ENCODE data around the gene DGKI.

DNA sequence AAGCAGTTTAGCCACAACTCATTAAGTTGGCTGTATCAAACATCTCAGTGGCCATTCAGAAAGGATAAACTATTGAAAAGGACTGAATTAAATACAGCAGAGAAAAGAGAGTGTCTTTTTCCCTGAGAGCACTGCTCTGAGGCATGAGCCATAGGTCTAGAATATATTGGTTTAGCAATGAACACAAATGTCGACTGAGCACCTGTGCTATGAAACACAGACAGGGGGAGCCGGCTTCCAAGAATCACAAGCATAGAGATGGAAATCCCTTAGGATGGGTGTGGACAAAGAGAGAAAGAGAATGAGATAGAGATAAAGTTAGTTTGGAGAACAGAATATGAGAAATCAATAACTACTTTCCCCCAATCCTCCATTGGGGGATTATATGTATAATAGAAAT is 54.8 kb downstream of the DGKI start:
- TF ChIP-seq CBX5 (IDR thresholded peaks at IDR 0.05; ENCODE audit: borderline replicate concordance, low read depth), result no peak
- TF ChIP-seq CREB1 (IDR thresholded peaks at IDR 0.05), result no peak
- TF ChIP-seq CREB1 (CRISPR knock-in tag; IDR thresholded peaks at IDR 0.05), result no peak
- TF ChIP-seq ZNF324 (CRISPR knock-in tag; IDR thresholded peaks at IDR 0.05), result no peak
- TF ChIP-seq SMARCC2 (IDR thresholded peaks at IDR 0.05; ENCODE audit: low read depth), result no peak
- TF ChIP-seq, protein P1, sequence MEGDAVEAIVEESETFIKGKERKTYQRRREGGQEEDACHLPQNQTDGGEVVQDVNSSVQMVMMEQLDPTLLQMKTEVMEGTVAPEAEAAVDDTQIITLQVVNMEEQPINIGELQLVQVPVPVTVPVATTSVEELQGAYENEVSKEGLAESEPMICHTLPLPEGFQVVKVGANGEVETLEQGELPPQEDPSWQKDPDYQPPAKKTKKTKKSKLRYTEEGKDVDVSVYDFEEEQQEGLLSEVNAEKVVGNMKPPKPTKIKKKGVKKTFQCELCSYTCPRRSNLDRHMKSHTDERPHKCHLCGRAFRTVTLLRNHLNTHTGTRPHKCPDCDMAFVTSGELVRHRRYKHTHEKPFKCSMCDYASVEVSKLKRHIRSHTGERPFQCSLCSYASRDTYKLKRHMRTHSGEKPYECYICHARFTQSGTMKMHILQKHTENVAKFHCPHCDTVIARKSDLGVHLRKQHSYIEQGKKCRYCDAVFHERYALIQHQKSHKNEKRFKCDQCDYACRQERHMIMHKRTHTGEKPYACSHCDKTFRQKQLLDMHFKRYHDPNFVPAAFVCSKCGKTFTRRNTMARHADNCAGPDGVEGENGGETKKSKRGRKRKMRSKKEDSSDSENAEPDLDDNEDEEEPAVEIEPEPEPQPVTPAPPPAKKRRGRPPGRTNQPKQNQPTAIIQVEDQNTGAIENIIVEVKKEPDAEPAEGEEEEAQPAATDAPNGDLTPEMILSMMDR (IDR thresholded peaks at IDR 0.05 in 2 of 3, conservative IDR thresholded peaks at IDR 0.05 in 1 of 3; ENCODE audit: insufficient read depth in 2 of 3, low read depth in 1 of 3, low read length in 3 of 3), result no peak
- TF ChIP-seq GTF2F1 (IDR thresholded peaks at IDR 0.05; ENCODE audit: low read depth, low read length), result no peak
- no peak for TF ChIP-seq ZNF347 (CRISPR knock-in tag; IDR thresholded peaks at IDR 0.05; ENCODE audit: low read depth)
- no peak for TF ChIP-seq NFRKB (IDR thresholded peaks at IDR 0.05; ENCODE audit: low read depth)
- TF ChIP-seq, protein P2, sequence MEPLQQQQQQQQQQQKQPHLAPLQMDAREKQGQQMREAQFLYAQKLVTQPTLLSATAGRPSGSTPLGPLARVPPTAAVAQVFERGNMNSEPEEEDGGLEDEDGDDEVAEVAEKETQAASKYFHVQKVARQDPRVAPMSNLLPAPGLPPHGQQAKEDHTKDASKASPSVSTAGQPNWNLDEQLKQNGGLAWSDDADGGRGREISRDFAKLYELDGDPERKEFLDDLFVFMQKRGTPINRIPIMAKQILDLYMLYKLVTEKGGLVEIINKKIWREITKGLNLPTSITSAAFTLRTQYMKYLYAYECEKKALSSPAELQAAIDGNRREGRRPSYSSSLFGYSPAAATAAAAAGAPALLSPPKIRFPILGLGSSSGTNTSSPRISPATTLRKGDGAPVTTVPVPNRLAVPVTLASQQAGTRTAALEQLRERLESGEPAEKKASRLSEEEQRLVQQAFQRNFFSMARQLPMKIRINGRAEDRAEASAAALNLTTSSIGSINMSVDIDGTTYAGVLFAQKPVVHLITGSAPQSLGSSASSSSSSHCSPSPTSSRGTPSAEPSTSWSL (CRISPR knock-in tag; IDR thresholded peaks at IDR 0.05; ENCODE audit: borderline replicate concordance), result no peak
- TF ChIP-seq, protein P3, sequence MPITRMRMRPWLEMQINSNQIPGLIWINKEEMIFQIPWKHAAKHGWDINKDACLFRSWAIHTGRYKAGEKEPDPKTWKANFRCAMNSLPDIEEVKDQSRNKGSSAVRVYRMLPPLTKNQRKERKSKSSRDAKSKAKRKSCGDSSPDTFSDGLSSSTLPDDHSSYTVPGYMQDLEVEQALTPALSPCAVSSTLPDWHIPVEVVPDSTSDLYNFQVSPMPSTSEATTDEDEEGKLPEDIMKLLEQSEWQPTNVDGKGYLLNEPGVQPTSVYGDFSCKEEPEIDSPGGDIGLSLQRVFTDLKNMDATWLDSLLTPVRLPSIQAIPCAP (CRISPR knock-in tag; IDR thresholded peaks at IDR 0.05; ENCODE audit: borderline replicate concordance), result no peak
- TF ChIP-seq, protein P4, sequence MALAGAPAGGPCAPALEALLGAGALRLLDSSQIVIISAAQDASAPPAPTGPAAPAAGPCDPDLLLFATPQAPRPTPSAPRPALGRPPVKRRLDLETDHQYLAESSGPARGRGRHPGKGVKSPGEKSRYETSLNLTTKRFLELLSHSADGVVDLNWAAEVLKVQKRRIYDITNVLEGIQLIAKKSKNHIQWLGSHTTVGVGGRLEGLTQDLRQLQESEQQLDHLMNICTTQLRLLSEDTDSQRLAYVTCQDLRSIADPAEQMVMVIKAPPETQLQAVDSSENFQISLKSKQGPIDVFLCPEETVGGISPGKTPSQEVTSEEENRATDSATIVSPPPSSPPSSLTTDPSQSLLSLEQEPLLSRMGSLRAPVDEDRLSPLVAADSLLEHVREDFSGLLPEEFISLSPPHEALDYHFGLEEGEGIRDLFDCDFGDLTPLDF (CRISPR knock-in tag; IDR thresholded peaks at IDR 0.05), result no peak
- no peak for TF ChIP-seq CHD2 (IDR thresholded peaks at IDR 0.05; ENCODE audit: low read depth, low read length)
- no peak for TF ChIP-seq ZNF589 (CRISPR knock-in tag; IDR thresholded peaks at IDR 0.05; ENCODE audit: low read depth)
- TF ChIP-seq, protein P5, sequence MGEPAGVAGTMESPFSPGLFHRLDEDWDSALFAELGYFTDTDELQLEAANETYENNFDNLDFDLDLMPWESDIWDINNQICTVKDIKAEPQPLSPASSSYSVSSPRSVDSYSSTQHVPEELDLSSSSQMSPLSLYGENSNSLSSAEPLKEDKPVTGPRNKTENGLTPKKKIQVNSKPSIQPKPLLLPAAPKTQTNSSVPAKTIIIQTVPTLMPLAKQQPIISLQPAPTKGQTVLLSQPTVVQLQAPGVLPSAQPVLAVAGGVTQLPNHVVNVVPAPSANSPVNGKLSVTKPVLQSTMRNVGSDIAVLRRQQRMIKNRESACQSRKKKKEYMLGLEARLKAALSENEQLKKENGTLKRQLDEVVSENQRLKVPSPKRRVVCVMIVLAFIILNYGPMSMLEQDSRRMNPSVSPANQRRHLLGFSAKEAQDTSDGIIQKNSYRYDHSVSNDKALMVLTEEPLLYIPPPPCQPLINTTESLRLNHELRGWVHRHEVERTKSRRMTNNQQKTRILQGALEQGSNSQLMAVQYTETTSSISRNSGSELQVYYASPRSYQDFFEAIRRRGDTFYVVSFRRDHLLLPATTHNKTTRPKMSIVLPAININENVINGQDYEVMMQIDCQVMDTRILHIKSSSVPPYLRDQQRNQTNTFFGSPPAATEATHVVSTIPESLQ (CRISPR knock-in tag; IDR thresholded peaks at IDR 0.05), result no peak
